GM19023 (cell line): ENCODE measurements around the gene ARL16.

Source experiments
- ATAC-seq: cut with Tn5 transposase; IDR thresholded peaks from one replicate; pipeline ENCODE4 v1.9.1; 2021; ENCODE audit warnings: mild to moderate bottlenecking, moderate library complexity; ENCODE audit not compliant: unreplicated experiment

Gene ARL16

DNA sequence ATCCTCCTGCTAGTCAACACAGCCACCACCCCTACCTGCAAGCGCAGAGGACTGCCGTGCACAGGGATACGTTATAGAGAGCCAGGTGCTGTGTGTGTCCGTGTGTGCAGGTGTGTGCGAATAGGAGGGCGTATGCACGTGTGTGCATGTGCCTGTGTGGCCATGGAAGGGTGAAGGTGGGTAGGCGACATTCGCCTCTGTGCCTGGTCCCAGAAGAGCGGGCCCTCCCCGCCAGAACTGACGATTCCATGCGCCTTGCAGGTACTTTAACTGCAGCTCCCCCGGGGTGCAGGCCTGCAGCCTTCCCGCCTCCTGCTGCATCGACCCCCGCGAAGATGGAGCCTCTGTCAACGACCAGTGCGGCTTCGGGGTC is 36.0 kb downstream of the ARL16 start:
- no peak for ATAC-seq

DNA sequence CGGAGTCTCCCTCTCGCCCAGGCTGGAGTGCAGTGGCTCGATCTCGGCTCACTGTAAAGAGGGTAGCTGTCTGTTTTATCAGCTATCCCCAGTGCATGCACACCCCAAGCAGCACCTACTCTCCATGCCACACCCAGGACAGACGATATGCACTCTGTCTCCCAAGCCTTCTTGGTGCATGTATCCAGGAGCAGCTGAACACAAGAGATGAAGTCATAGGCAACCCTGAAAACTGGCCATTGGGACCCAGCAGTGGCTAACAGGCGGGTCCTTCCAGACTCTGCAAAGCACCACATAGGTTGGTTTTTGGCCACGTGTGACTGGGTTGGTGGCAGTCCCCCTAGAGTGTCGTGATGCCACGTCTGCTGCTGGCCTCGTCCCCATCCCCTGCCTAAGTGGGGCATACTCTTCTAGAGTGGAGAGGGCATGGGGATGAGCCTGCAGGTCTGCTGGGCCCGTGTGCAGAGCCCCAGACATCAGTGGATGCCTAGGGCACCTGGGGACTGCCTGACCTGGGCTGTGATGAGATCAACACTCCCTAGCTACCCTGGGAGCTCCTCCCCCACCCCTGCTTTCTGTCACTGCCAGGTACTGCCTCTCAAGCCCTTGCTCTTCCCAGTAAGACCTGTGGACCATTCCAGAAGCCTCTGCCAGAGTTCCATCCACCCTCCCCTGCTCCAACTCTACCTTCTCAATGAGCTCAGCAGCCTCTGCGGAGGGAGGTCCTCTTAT is 36.6 kb downstream of the ARL16 start:
- no peak for ATAC-seq

DNA sequence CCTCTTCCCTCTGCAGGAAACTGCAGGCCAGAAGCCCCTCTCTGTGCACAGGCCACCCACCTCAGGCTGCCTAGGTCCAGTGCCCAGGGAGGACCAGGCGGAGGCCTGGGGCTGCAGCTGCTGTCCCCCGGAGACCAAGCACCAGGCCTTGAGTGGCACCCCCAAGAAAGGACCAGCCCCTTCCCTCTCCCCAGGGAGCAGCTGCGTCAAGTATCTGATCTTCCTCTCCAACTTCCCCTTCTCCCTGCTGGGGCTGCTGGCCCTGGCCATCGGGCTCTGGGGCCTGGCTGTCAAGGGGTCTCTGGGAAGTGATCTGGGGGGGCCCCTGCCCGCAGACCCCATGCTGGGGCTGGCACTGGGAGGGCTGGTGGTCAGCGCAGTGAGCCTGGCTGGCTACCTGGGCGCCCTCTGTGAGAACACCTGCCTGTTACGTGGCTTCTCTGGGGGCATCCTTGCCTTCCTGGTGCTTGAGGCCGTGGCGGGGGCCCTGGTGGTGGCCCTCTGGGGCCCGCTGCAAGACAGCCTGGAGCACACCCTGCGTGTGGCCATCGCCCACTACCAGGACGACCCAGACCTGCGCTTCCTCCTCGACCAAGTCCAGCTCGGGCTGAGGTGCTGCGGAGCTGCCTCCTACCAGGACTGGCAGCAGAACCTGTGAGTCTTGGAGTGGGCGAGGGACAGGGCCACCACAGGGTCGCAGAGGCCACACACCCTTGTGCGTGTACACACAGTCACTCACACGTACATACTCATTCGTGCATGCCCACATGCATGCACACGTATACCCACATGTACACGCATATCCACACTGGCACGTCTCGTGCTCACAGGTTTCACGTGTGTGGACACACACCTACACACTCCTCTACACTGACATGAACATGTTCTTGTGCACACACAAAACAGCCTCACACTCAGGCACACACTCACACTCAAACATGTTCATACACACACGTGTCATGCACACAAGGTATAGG is 38.3 kb downstream of the ARL16 start:
- no peak for ATAC-seq

DNA sequence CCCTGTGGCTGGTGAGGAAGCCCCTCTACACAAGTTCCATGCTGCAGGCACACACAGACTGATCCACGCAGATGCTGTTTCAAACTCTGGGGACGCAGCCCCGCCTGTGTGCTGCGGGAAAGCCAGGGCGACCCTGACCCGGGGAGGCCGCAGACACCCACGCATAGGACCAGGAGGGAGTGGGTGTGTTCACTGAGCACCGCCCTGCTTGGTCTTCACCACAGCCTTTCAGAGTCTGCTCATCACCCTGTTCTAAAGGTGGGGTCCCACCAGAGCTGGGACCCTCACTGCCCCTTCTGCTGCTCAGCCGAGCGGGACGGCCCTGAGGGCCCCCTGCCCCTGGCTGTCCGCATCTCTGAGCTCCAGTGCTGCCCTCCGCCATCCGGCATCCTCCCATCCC is 39.1 kb downstream of the ARL16 start:
- ATAC-seq: no peak

DNA sequence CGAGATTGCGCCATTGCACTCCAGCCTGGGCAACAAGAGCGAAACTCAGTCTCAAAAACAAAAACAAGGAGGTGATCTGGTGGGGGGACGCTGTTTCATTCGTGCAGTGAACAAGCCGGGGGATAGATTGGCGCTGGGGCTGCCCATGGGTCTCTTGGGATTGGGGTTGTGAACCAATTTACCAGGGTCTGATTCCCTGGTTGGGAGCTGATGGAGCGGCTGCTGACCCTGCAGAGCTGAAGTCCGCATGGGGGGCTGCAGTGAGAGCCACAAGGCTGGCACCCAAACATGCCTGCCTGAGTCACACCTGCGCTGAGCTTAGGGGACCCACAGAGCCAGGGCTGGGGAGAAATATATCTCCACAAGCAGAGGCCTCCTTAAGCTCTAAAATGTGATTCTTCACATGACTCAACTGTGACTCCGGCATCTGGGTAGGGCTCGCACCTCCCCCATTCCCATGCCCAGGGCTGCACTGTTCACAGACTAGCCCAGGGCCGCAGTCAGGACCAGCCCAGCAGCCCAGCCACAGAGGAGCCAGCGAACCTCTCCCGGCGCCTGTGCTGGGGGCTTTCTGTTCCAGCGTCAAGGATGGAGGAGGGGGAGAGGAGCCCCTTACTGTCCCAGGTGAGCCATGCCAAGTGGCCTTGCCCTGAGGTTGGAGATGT is 41.6 kb downstream of the ARL16 start:
- ATAC-seq: no peak

DNA sequence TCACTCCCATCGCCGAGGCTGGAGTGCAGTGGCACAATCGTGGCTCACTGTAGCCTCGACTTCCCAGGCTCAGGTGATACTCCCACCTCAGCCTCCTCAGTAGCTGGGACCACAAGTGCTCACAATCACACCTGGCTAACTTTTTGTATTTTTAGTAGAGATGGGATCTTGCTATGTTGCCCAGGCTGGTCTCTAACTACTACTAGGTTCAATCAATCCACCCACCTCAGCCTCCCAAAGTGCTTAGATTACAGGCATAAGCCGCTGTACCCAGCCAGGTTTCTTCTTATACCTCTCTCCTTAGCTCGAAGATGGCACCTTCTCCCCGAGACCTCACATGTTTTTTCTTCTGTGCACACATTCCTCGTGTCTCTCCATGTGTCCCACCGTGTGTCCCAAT is 43.6 kb downstream of the ARL16 start:
- ATAC-seq: no peak

DNA sequence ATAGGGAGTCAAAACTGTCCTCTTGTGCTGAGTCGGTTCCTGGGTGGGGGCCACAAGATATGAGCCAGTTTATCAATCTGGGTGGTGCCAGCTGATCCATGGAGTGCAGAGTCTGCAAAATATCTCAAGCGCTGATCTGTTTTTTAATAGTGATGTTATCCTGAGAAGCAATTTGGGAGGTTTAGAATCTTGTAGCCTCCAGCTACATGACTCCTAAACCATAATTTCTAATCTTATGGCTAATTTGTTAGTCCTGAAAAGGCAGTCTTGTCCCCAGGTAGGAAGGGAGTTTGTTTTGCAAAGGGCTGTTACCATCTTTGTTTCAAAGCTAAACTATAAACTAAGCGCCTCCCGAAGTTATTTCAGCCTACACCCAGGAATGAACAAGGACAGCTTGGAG is 44.9 kb downstream of the ARL16 start:
- no peak for ATAC-seq

DNA sequence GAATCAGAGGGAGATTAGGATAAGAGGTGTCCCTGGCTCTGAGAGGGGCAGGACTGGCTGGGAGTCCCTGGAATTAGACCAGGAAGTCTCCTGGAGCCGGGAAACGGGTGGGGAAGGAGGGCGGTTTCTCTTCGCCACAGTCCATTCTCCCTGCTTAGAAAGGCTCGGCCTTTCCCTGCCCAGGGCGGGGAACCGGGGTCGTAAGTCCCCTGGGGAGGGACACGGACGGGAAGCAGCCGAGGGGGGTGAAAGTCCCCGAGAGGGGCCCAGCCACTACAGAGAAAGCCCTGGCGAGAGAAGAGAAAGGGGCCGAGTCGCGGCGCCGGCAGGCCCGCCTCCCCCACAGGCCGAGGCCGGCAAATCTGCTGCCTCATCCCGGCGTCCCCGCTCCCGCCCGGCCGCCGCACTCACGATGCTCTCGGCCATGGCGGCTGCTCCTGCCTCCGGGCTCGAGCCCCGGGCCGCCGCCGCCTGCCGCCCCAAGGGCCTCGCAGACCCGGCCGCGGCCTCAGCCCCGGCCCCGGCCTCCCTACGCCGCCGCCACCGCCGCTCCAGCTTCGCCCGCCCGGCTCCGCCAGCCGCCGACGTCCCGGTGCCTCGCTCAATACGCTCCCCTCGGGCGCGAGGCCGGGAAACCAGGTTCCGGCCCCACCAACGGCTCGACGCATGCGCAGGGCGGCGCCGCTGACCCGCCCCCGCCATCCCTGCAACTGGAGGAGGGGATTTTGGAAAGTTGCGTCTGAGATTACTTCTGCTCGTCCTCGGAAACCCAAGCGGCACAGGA is 46.9 kb downstream of the ARL16 start, which contains the start of the genes NPLOC4 and TSPAN10:
Gene NPLOC4, minus strand, starts transcription at position 608 of the 784 bp plus-strand sequence. Its CDS starts 182 bp downstream, at position 426.
Gene TSPAN10, plus strand, starts transcription at position 692 of the 784 bp plus-strand sequence. CDS start 5,217 bp downstream, outside the sequence.
- peak; percentile 74 for ATAC-seq

DNA sequence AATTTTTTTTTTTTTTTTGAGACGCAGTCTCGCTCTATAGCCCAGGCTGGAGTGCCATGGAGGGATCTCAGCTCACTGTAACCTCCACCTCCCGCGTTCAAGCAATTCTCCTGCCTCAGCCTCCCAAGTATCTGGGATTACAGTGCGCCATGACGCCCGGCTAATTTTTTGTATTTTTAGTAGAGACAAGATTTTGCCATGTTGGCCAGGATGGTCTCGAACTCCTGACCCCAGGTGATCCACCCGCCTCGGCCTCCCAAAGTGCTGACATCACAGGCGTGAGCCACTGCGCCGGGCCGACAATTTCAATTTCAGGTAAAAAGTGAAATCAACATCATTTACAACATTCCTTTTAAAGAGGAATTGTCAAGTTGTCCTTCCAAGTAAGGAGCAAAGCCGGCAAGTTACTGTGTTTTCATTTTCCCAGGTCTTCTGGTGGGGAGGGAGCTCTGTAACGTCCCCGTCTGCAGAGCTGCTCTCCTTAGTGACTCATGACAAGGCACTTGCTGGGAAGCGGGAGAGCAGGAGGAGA is 47.6 kb downstream of the ARL16 start:
- ATAC-seq: peak; percentile 12

DNA sequence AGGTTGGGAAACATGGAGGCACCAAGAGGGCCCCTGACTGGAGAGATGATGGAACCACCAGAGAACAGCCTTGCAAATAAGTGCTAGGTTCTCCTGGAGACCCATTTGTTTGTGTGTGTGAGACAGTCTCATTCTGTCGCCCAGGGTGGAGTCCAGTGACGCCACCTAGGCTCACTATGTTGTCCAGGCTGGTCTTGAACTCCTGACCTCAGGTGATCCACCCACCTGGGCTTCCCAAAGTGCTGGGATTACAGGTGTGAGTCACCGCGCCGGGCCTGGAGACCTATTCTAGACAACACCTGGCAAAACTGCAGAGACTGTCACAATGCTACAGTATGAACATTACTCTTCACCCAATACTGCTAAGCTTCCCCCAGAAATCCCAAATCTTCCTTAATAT is 48.2 kb downstream of the ARL16 start:
- ATAC-seq: no peak

DNA sequence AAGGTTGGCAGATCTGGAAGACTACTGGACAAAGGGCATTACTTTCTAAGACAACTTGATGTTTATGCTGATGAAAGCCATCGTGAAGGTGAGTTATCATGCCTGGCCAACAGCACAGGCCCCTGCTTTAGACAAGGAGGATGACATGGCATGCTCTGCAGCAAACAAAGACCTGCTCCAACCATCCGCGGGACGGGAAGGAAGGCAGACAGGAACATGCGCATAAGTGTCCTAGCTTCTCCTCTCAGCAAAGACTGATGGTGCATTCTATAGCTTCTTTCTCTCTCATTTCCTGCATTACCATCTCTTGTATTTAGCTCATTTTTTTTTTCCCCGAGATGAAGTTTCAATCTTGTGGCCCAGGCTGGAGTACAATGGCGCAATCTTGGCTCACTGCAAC is 52.1 kb downstream of the ARL16 start:
- no peak for ATAC-seq
